HepG2 (cell line): ENCODE results near the gene SLC6A6. TPM values are rescaled to one million over a fixed set of nuclear protein-coding genes. Genes with fewer than 3 reads are reported as not detected.

ENCODE experiments used
- ATF7 ChIP-seq, 2 experiments: fragments of 450-650 bp in 1 of 2; sonication (generic) in 1 of 2; formaldehyde crosslinking in 1 of 2; IDR thresholded peaks; 2 replicates each; pipeline versions ENCODE4 v1.4.0 to v1.6.1; 2016 to 2020; ENCODE audit warnings: antibody characterized with exemption in 1 of 2, mild to moderate bottlenecking in 1 of 2, missing genetic modification reagents in 1 of 2
- FIP1L1 ChIP-seq: fragments of 200-400 bp; formaldehyde crosslinking; IDR thresholded peaks from 2 replicates; pipeline ENCODE4 v1.6.1; 2018; ENCODE audit warnings: low read depth, mild to moderate bottlenecking, low read length, moderate library complexity, borderline replicate concordance; ENCODE audit not compliant: insufficient read depth
- FOXO1 ChIP-seq: sonication (generic); formaldehyde crosslinking; IDR thresholded peaks from 2 replicates; pipeline ENCODE4 v1.4.0; 2020; ENCODE audit warnings: missing genetic modification reagents
- JUNB ChIP-seq: sonication (generic); formaldehyde crosslinking; IDR thresholded peaks from 2 replicates; pipeline ENCODE4 v1.8.0; 2022; ENCODE audit warnings: missing genetic modification reagents, mild to moderate bottlenecking, borderline replicate concordance
- KAT2B ChIP-seq: fragments of 150-350 bp; IDR thresholded peaks from 2 replicates; pipeline ENCODE4 v1.6.1; 2014; ENCODE audit warnings: low read depth, low read length, borderline replicate concordance
- MAZ ChIP-seq, 2 experiments: sonication (generic) in 1 of 2; formaldehyde crosslinking in 1 of 2; IDR thresholded peaks; 2 replicates each; pipeline versions ENCODE4 v1.5.0 to v1.6.1; 2012 to 2020; ENCODE audit warnings: low read depth in 2 of 2, mild to moderate bottlenecking in 2 of 2, borderline replicate concordance in 1 of 2, improper control_type of control experiment in 1 of 2, low read length in 1 of 2, missing genetic modification reagents in 1 of 2, moderate library complexity in 1 of 2
- MEIS2 ChIP-seq: sonication (generic); formaldehyde crosslinking; IDR thresholded peaks from 2 replicates; pipeline ENCODE4 v1.9.0; 2021; ENCODE audit warnings: mild to moderate bottlenecking, missing genetic modification reagents
- NFKB2 ChIP-seq: sonication (generic); formaldehyde crosslinking; IDR thresholded peaks from 2 replicates; pipeline ENCODE4 v1.4.0; 2020; ENCODE audit warnings: missing genetic modification reagents, borderline replicate concordance
- NR2F2 ChIP-seq: IDR thresholded peaks from 2 replicates; pipeline ENCODE4 v1.6.1; 2012; ENCODE audit warnings: low read depth, inconsistent platforms, borderline replicate concordance
- PATZ1 ChIP-seq: sonication (generic); formaldehyde crosslinking; IDR thresholded peaks from 2 replicates; pipeline ENCODE4 v1.4.0; 2020; ENCODE audit warnings: missing genetic modification reagents
- PLRG1 ChIP-seq: fragments of 450-650 bp; conservative IDR thresholded peaks from 2 replicates; pipeline ENCODE4 v1.6.1; 2016
- PRDM15 ChIP-seq: sonication (generic); formaldehyde crosslinking; IDR thresholded peaks from 2 replicates; pipeline ENCODE4 v1.4.0; 2020; ENCODE audit warnings: missing genetic modification reagents
- SP5 ChIP-seq: IDR thresholded peaks from 2 replicates; pipeline ENCODE4 v1.6.1; 2016; ENCODE audit warnings: low read depth, borderline replicate concordance
- STAG1 ChIP-seq: sonication (generic); formaldehyde crosslinking; IDR thresholded peaks from 2 replicates; pipeline ENCODE4 v1.4.0; 2020; ENCODE audit warnings: missing genetic modification reagents
- ZBTB7B ChIP-seq: sonication (generic); formaldehyde crosslinking; IDR thresholded peaks from 2 replicates; pipeline ENCODE4 v1.4.0; 2020; ENCODE audit warnings: missing genetic modification reagents
- ZNF205 ChIP-seq: IDR thresholded peaks from 2 replicates; pipeline ENCODE4 v1.6.1; 2018; ENCODE audit warnings: missing biosample characterization, missing genetic modification reagents
- ZNF510 ChIP-seq: sonication (generic); formaldehyde crosslinking; IDR thresholded peaks from 2 replicates; pipeline ENCODE4 v1.4.0; 2020; ENCODE audit warnings: low read depth, mild to moderate bottlenecking, missing genetic modification reagents
- ZNF557 ChIP-seq: sonication (generic); formaldehyde crosslinking; IDR thresholded peaks from 2 replicates; pipeline ENCODE4 v1.4.0; 2020; ENCODE audit warnings: missing genetic modification reagents
- ZNF607 ChIP-seq: sonication (generic); formaldehyde crosslinking; IDR thresholded peaks from 2 replicates; pipeline ENCODE4 v1.5.1; 2020; ENCODE audit warnings: missing genetic modification reagents, mild to moderate bottlenecking, borderline replicate concordance
- ZNF737 ChIP-seq: sonication (generic); formaldehyde crosslinking; IDR thresholded peaks from 2 replicates; pipeline ENCODE4 v1.5.0; 2020; ENCODE audit warnings: missing genetic modification reagents, mild to moderate bottlenecking, borderline replicate concordance
- polyA plus RNA-seq, 8 experiments: library from polyadenylated mRNA; depleted of rRNA in 3 of 8; stranded (reverse) in 7 of 8; unstranded in 1 of 8; fragments of >200 nt; fragmentation: Illumina TruSeq in 4 of 8; extraction: Trizol in 4 of 8; gene quantifications; 2 replicates each; pipeline versions ENCODE4 v1.2.1 to v1.2.3, GENCODE V29; 2011 to 2016; ENCODE audit warnings: low read depth in 4 of 8, missing spikeins in 1 of 8, mixed read lengths in 1 of 8; ENCODE audit not compliant: insufficient read depth in 1 of 8
- total RNA-seq, 5 experiments: library from RNA; depleted of rRNA; stranded (reverse); fragments of >200 nt; fragmentation: Illumina TruSeq; extraction: Trizol; gene quantifications; 2 replicates each; pipeline ENCODE4 v1.2.3, GENCODE V29; 2016; ENCODE audit warnings: low read depth in 1 of 5
- TF ChIP-seq, protein P1 (sequence below): sonication (generic); formaldehyde crosslinking; IDR thresholded peaks from 2 replicates; pipeline ENCODE4 v1.4.0; 2020; ENCODE audit warnings: mild to moderate bottlenecking, missing genetic modification reagents
- TF ChIP-seq, protein P2 (sequence below): IDR thresholded peaks from 2 replicates; pipeline ENCODE4 v1.6.1; 2012; ENCODE audit warnings: inconsistent platforms

SLC6A6 gene
- total and polyA plus RNA-seq, 2 of the 13 experiments (the other 11 are each of a cell fraction or from before 2014, with no cell fraction given): 14.1 to 20.7 TPM

DNA sequence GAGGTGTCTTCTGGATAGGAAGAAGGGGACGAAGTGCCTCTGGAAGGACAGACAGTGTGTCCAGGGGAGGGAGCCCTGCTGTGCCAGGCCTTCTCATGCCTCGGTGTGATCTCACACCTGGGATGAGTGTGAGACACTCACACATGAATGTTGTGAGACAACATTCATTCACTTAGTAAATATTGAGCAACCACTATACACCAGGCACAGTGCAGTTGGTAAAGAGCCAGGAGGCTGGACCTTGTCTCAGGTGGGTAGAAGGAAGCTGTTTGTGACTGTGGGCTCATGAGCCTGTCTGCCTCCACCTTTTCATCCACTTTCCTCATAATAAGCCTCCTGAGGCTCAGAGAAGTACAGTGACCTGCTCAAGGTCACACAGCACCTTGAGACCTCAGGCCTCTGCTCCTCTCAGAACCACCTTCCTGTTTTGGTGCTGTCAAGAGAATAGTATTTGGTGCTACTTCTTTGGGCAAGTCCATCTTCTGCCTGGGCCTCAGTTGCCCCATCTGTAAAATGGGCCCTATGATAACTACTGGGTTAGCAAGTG lies 20.9 kb downstream of the SLC6A6 start (continued):
- TF ChIP-seq JUNB (no peak), ATF7 (IDR thresholded peaks at IDR 0.05) (no peak), ATF7 (CRISPR knock-in tag; IDR thresholded peaks at IDR 0.05) (no peak), PATZ1 (CRISPR knock-in tag) (peak; percentile 44; the same call in 1 of the 2 replicates), NFKB2 (CRISPR knock-in tag) (no peak), ZNF557 (CRISPR knock-in tag) (no peak), ZNF510 (CRISPR knock-in tag) (no peak), PRDM15 (CRISPR knock-in tag) (no peak), KAT2B (no peak), SP5 (0 out of 2 replicates have a peak, but pooled peaks have one; percentile 29), ZNF737 (CRISPR knock-in tag) (no peak), STAG1 (CRISPR knock-in tag) (no peak; the same call in 1 of the 2 replicates), FIP1L1 (no peak), ZNF607 (CRISPR knock-in tag) (no peak), PLRG1 (no peak), MEIS2 (CRISPR knock-in tag) (no peak), FOXO1 (peak; percentile 79; the same call in 1 of the 2 replicates), ZNF205 (CRISPR knock-in tag) (peak; percentile 99), ZBTB7B (no peak), MAZ (IDR thresholded peaks at IDR 0.05; ENCODE audit: borderline replicate concordance, low read depth, low read length) (no peak), MAZ (CRISPR knock-in tag; IDR thresholded peaks at IDR 0.05; ENCODE audit: low read depth) (no peak), NR2F2 (no peak)
- TF ChIP-seq, protein P1, sequence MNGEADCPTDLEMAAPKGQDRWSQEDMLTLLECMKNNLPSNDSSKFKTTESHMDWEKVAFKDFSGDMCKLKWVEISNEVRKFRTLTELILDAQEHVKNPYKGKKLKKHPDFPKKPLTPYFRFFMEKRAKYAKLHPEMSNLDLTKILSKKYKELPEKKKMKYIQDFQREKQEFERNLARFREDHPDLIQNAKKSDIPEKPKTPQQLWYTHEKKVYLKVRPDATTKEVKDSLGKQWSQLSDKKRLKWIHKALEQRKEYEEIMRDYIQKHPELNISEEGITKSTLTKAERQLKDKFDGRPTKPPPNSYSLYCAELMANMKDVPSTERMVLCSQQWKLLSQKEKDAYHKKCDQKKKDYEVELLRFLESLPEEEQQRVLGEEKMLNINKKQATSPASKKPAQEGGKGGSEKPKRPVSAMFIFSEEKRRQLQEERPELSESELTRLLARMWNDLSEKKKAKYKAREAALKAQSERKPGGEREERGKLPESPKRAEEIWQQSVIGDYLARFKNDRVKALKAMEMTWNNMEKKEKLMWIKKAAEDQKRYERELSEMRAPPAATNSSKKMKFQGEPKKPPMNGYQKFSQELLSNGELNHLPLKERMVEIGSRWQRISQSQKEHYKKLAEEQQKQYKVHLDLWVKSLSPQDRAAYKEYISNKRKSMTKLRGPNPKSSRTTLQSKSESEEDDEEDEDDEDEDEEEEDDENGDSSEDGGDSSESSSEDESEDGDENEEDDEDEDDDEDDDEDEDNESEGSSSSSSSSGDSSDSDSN: no peak; the same call in 1 of the 2 replicates
- TF ChIP-seq, protein P2, sequence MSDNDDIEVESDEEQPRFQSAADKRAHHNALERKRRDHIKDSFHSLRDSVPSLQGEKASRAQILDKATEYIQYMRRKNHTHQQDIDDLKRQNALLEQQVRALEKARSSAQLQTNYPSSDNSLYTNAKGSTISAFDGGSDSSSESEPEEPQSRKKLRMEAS: peak; percentile 54; the same call in 1 of the 2 replicates
